Neural cell (in vitro differentiated cells): Measurements from ENCODE around the gene OR52R1. TPM values are rescaled to one million over a fixed set of nuclear protein-coding genes. Genes with fewer than 3 reads are reported as not detected.

Experiments used
- H2AFZ ChIP-seq: fragments of 200-600, 300-800 bp; sonication (generic), shearing (Covaris generic); 2 replicates; pipeline ENCODE4 v1.6.0; 2014; ENCODE audit warnings: low read depth, mild to moderate bottlenecking, antibody characterized with exemption, low read length, moderate library complexity
- H3F3A ChIP-seq: fragments of 200-600 bp; shearing (Covaris generic); 2 replicates; pipeline ENCODE4 v1.6.1; 2016; ENCODE audit warnings: mild to moderate bottlenecking, moderate library complexity, mixed read lengths, antibody characterized with exemption, low read length; ENCODE audit not compliant: insufficient read depth, poor library complexity, severe bottlenecking
- H3K27ac ChIP-seq: fragments of 200-600, 300-800 bp; sonication (generic), shearing (Covaris generic); 2 replicates; pipeline ENCODE4 v1.5.1; 2014; ENCODE audit warnings: mild to moderate bottlenecking, low read length, moderate library complexity
- H3K27me3 ChIP-seq: fragments of 300-800, 200-600 bp; sonication (generic), shearing (Covaris generic); 2 replicates; pipeline ENCODE4 v1.6.0; 2014; ENCODE audit warnings: mild to moderate bottlenecking, low read depth, low read length, moderate library complexity; ENCODE audit not compliant: insufficient read depth
- H3K36me3 ChIP-seq: fragments of 300-800, 200-600 bp; sonication (generic), shearing (Covaris generic); 2 replicates; pipeline ENCODE4 v1.5.1; 2014; ENCODE audit warnings: mild to moderate bottlenecking, antibody characterized with exemption, low read length, moderate library complexity; ENCODE audit not compliant: insufficient read depth
- H3K4me2 ChIP-seq: fragments of 300-800, 200-600 bp; sonication (generic), shearing (Covaris generic); 2 replicates; pipeline ENCODE4 v1.6.0; 2014; ENCODE audit warnings: mild to moderate bottlenecking, low read length
- H3K4me3 ChIP-seq: fragments of 300-800, 200-600 bp; sonication (generic), shearing (Covaris generic); 2 replicates; pipeline ENCODE4 v1.5.1; 2014; ENCODE audit warnings: mild to moderate bottlenecking, low read length, moderate library complexity
- H3K79me2 ChIP-seq: fragments of 200-600 bp; shearing (Covaris generic); replicated peaks from 2 replicates; pipeline ENCODE4 v1.6.0; 2014; ENCODE audit warnings: mild to moderate bottlenecking, low read length, moderate library complexity; ENCODE audit not compliant: insufficient read depth
- H3K9ac ChIP-seq: fragments of 300-800, 200-600 bp; sonication (generic), shearing (Covaris generic); 2 replicates; pipeline ENCODE4 v1.6.1; 2016; ENCODE audit warnings: mild to moderate bottlenecking, low read length, mixed read lengths
- H3K9me2 ChIP-seq: fragments of 200-600 bp; shearing (Covaris generic); 2 replicates; pipeline ENCODE4 v1.6.1; 2016; ENCODE audit warnings: mild to moderate bottlenecking, low read length, mixed read lengths; ENCODE audit not compliant: insufficient read depth
- H3K9me3 ChIP-seq: fragments of 200-600, 300-800 bp; sonication (generic), shearing (Covaris generic); 2 replicates; pipeline ENCODE4 v1.6.1; 2016; ENCODE audit warnings: mild to moderate bottlenecking, mixed run types, low read length, moderate library complexity, mixed read lengths
- H4K20me1 ChIP-seq: fragments of 200-600 bp; shearing (Covaris generic); 2 replicates; pipeline ENCODE4 v1.6.1; 2016; ENCODE audit warnings: mild to moderate bottlenecking, mixed run types; ENCODE audit not compliant: insufficient read depth
- CTCF ChIP-seq: fragments of 450-650 bp; IDR thresholded peaks from 2 replicates; pipeline ENCODE4 v1.5.1; 2014; ENCODE audit warnings: antibody characterized with exemption, mild to moderate bottlenecking, moderate library complexity; ENCODE audit not compliant: poor library complexity, severe bottlenecking
- EP300 ChIP-seq: fragments of 450-650 bp; conservative IDR thresholded peaks from 2 replicates; pipeline ENCODE4 v1.6.1; 2014; ENCODE audit warnings: antibody characterized with exemption, mild to moderate bottlenecking, moderate library complexity; ENCODE audit not compliant: poor library complexity, severe bottlenecking
- EZH2 ChIP-seq: fragments of 200-600, 300-800 bp; shearing (Covaris generic), sonication (generic); IDR thresholded peaks from 2 replicates; pipeline ENCODE4 v1.6.1; 2014; ENCODE audit warnings: antibody characterized with exemption, low read length, borderline replicate concordance, mild to moderate bottlenecking; ENCODE audit not compliant: insufficient read depth, poor library complexity, severe bottlenecking
- MXI1 ChIP-seq: fragments of 450-650 bp; conservative IDR thresholded peaks from 2 replicates; pipeline ENCODE4 v1.6.1; 2014; ENCODE audit warnings: antibody characterized with exemption, mild to moderate bottlenecking; ENCODE audit not compliant: poor library complexity, severe bottlenecking
- POLR2AphosphoS5 ChIP-seq: IDR thresholded peaks from 2 replicates; pipeline ENCODE4 v1.6.1; 2012
- RAD21 ChIP-seq: fragments of 450-650 bp; conservative IDR thresholded peaks from 2 replicates; pipeline ENCODE4 v1.6.1; 2014; ENCODE audit warnings: antibody characterized with exemption, mild to moderate bottlenecking, moderate library complexity
- REST ChIP-seq: IDR thresholded peaks from 2 replicates; pipeline ENCODE4 v1.6.1; 2012; ENCODE audit warnings: borderline replicate concordance
- SMC3 ChIP-seq: fragments of 450-650 bp; conservative IDR thresholded peaks from 2 replicates; pipeline ENCODE4 v1.6.1; 2014; ENCODE audit warnings: antibody characterized with exemption, mild to moderate bottlenecking, moderate library complexity; ENCODE audit not compliant: poor library complexity
- TAF1 ChIP-seq: IDR thresholded peaks from 2 replicates; pipeline ENCODE4 v1.6.1; 2012; ENCODE audit warnings: low read depth
- polyA plus RNA-seq: library from polyadenylated mRNA; depleted of rRNA; stranded (reverse); fragments of >200 nt; gene quantifications from 2 replicates; pipeline ENCODE4 v1.2.3, GENCODE V29; 2014

The OR52R1 gene
- polyA plus RNA-seq, 1 donor from 2014 or later: not detected

- H3K79me2 ChIP-seq: no peaks in the 10 kb centered on the region
- H3F3A ChIP-seq: no peaks in the 10 kb centered on the region
- H3K9me2 ChIP-seq: no peaks in the 10 kb centered on the region
- no peak for TF ChIP-seq EZH2
- TF ChIP-seq POLR2AphosphoS5: no peak
- TF ChIP-seq CTCF: no peak
- no peak for TF ChIP-seq REST
- TF ChIP-seq TAF1: no peak
- H3K9me3 ChIP-seq: no peaks in the 10 kb centered on the region
- H3K27ac ChIP-seq: no peak within 1 kb of the TSS
- H3K9ac ChIP-seq: no peak within 1 kb of the TSS
- no peak within 1 kb of the TSS for H3K4me2 ChIP-seq
- no peak within 1 kb of the TSS for H3K4me3 ChIP-seq
- H4K20me1 ChIP-seq: no peaks in the 10 kb centered on the region
- no peaks in the 10 kb centered on the region for H3K27me3 ChIP-seq
- H2AFZ ChIP-seq: no peak within 1 kb of the TSS
- H3K36me3 ChIP-seq: no peaks in the 10 kb centered on the region
Observed at GRCh38 chr11:4848908-4849532, 44.8 kb upstream of the OR52R1 start, which contains the start of gene OR51S1. Gene OR51S1 (minus strand): TSS chr11:4849208. CDS start chr11:4849208, 0 bp downstream.

GRCh38 chr11:4839851-4840549 is 35.8 kb upstream of the OR52R1 start:
- no peaks in the 10 kb centered on the region for H4K20me1 ChIP-seq
- no peak overlapping the region for H2AFZ ChIP-seq
- H3K36me3 ChIP-seq: no peaks in the 10 kb centered on the region
- H3K4me2 ChIP-seq: no peak overlapping the region
- no peaks in the 10 kb centered on the region for H3F3A ChIP-seq
- H3K27ac ChIP-seq: no peak overlapping the region
- H3K9ac ChIP-seq: no peak overlapping the region
- no peaks in the 10 kb centered on the region for H3K79me2 ChIP-seq
- no peaks in the 10 kb centered on the region for H3K9me2 ChIP-seq
- H3K27me3 ChIP-seq: no peaks in the 10 kb centered on the region
- TF ChIP-seq POLR2AphosphoS5 (no peak), RAD21 (no peak), MXI1 (no peak), SMC3 (no peak), EZH2 (no peak), CTCF (no peak), REST (no peak), TAF1 (no peak), EP300 (no peak)
- no peaks in the 10 kb centered on the region for H3K9me3 ChIP-seq
- no peak overlapping the region for H3K4me3 ChIP-seq
